ENCODE measurements around the gene PTGFRN.

- TF ChIP-seq CTCF (conservative IDR thresholded peaks at IDR 0.05; ENCODE audit: low read depth, low read length) (no peak), EZH2 (IDR thresholded peaks at IDR 0.05; ENCODE audit: low read length, unreplicated experiment) (no peak), EZH2phosphoT487 (IDR thresholded peaks at IDR 0.05; ENCODE audit: borderline replicate concordance, low read length) (no peak)
Measured at GRCh38 chr1:116882866-116883265, 26.9 kb upstream of the PTGFRN start.
